GM13977 (cell line): Measurements from ENCODE around the gene TCTN2.

Experiments used
- DNase-seq: peaks from one replicate; pipeline ENCODE4 v3.0.0; 2012; ENCODE audit warnings: low spot score
- in situ Hi-C: fragments of 300-500 bp; cut with MboI; formaldehyde crosslinking; loops from one replicate; pipeline ENCODE4 v1.12.0; 2022; ENCODE audit warnings: low sequenced_read_pairs, low pct_unique_long_range_greater_than_20kb, mixed read lengths, inconsistent platforms; ENCODE audit not compliant: unreplicated experiment
- TF ChIP-seq, protein P1 (sequence below): IDR thresholded peaks from 2 replicates; pipeline ENCODE4 v1.5.1; 2012; ENCODE audit warnings: mild to moderate bottlenecking, control low read depth; ENCODE audit not compliant: insufficient read depth; ENCODE audit errors: extremely low read depth, missing control alignments

The TCTN2 gene

DNA sequence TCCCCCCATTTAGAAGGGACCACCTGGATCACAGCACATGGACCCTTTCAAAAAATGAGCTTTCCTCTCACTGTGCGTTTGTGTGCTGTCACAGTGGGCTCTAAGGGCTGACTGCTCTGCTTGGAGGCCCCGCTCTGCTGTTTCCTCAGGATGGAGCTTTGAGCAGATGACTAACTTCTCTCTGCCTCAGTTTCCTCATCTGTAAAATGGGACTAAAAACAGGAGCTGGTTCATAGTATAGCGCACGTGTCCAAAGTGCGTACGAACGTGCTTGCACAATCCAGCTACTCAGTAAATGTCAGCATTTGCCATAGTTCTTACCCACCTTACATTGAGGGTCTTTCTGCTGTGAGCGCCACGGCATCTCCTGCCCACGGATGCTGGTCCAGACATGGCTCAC, 78.4 kb downstream of the TCTN2 start:
- in situ Hi-C loops: no loop called here
- no peak for DNase-seq
- TF ChIP-seq, protein P1, sequence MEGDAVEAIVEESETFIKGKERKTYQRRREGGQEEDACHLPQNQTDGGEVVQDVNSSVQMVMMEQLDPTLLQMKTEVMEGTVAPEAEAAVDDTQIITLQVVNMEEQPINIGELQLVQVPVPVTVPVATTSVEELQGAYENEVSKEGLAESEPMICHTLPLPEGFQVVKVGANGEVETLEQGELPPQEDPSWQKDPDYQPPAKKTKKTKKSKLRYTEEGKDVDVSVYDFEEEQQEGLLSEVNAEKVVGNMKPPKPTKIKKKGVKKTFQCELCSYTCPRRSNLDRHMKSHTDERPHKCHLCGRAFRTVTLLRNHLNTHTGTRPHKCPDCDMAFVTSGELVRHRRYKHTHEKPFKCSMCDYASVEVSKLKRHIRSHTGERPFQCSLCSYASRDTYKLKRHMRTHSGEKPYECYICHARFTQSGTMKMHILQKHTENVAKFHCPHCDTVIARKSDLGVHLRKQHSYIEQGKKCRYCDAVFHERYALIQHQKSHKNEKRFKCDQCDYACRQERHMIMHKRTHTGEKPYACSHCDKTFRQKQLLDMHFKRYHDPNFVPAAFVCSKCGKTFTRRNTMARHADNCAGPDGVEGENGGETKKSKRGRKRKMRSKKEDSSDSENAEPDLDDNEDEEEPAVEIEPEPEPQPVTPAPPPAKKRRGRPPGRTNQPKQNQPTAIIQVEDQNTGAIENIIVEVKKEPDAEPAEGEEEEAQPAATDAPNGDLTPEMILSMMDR: no peak

DNA sequence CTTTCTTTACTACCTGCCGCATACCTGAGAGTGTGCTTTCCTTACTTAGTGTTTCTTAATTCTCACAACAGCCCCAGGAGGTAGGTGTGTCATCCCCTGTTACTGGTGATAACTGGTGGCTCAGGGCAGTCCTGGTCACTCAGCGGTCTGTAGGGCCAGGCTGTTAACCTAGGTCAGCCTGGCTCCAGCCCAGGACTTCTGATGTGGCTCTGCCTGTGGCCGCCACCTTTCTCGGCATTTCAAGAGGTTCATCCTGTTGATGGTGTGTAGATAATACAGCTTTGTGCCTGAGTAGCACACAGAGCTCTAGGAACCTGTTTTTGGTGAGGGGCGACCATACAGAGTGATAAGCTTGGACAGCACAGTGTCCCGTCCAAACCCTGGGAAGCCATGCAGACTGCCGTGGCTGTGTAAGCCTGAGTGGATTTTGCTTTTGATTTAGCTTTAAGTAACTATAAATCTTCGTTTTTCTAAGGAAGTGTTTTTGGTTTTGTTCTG, 79.3 kb downstream of the TCTN2 start:
- in situ Hi-C loops: no loop called here
- DNase-seq: no peak
- TF ChIP-seq, protein P1: no peak

DNA sequence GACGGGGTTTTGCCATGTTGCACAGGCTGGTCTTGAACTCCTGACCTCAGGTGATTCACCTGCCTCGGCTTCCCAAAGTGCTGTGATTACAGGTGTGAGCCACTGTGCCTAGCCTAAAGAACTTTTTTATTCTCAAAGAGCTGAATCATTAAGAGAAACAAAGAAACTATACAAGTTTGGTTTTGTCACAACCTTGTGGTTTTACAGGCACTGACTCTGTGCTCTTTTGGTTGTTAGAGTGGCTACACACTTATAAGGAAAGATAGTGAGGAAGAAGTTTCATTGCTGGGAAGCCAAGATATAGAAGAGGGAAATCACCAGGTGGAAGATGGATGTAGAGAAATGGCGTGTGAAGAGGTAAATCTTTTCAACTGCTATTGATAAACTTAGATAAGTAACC, 81.1 kb downstream of the TCTN2 start:
- TF ChIP-seq, protein P1: no peak
- DNase-seq: no peak
- in situ Hi-C loops: no loop called here

GRCh38 chr12:123754041-123754772, 83.3 kb downstream of the TCTN2 start:
- no peak for DNase-seq
- TF ChIP-seq, protein P1: no peak
- in situ Hi-C loops: no loop called here

DNA sequence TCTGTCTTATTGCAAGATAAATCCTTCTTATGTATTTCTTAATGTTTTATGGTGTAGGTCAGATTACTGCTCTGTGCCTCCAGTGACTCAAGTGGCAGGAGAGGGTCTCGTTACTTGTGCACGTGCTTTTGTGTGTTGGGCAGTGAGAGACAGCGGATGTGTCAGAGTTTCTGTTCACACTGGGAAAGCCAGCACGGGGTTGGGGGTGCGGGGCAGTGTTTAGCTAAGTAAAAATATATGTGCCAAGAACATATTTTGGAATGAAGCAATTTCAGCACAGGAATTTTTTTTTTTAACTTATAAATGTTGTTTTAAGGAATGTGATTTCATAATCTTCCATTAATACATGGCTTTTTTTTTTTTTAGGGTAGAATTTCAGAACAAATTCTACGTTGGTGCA, 86.6 kb downstream of the TCTN2 start:
- in situ Hi-C loops: no loop called here
- DNase-seq: no peak
- TF ChIP-seq, protein P1: no peak
